ENCODE measurements around the gene TRPM1.

Gene TRPM1

GRCh38 chr15:31086344-31086743 lies 15.2 kb downstream of the TRPM1 start:
- no peak overlapping the region for H4K12ac ChIP-seq (ENCODE audit: low read depth, low read length)
- no peak overlapping the region for H3K27ac ChIP-seq (ENCODE audit: low read depth, low read length)
- H2BK5ac ChIP-seq (ENCODE audit: low read depth, low read length, poor library complexity) = no peak overlapping the region
- no peak overlapping the region for H3K4ac ChIP-seq (ENCODE audit: low read depth, low read length)
- no peak overlapping the region for H3K4me3 ChIP-seq (ENCODE audit: low read depth, low read length)
- H2BK12ac ChIP-seq (ENCODE audit: low read length) = no peak overlapping the region
- H3K27me3 ChIP-seq (ENCODE audit: insufficient read depth, low read length) = no peaks in the 10 kb centered on the region
- no peak overlapping the region for H4K8ac ChIP-seq (ENCODE audit: low read depth, low read length)
- no peaks in the 10 kb centered on the region for H3K79me1 ChIP-seq (ENCODE audit: low read length)
- no peak overlapping the region for H2AK5ac ChIP-seq (ENCODE audit: low read length)
- no CpG with 5 or more reads among the region's 4 CpGs for whole genome bisulfite sequencing (ENCODE audit: extremely low coverage, insufficient coverage, insufficient read length)
- H3K4me1 ChIP-seq (ENCODE audit: control insufficient read depth in 1 of 2, insufficient read depth in 2 of 2, low read length in 2 of 2) = no peaks in the 10 kb centered on the region
- peak overlapping the region; percentile 32 for H2AFZ ChIP-seq (ENCODE audit: insufficient read depth, low read length, poor library complexity)
- H3K9me3 ChIP-seq (ENCODE audit: insufficient read depth, low read depth, low read length) = no peaks in the 10 kb centered on the region
- no peak overlapping the region for H3K4me2 ChIP-seq (ENCODE audit: low read length)
- no peaks in the 10 kb centered on the region for H3K36me3 ChIP-seq (ENCODE audit: control insufficient read depth in 1 of 2, insufficient read depth in 2 of 2, low read length in 2 of 2)
- H4K91ac ChIP-seq (ENCODE audit: low read depth, low read length) = no peak overlapping the region
- no peak overlapping the region for H3K9ac ChIP-seq (ENCODE audit: low read length)
- no peak overlapping the region for H3K23ac ChIP-seq (ENCODE audit: low read length)
- H3K14ac ChIP-seq (ENCODE audit: low read length) = no peak overlapping the region
- no peaks in the 10 kb centered on the region for H3K79me2 ChIP-seq (ENCODE audit: control insufficient read depth, insufficient read depth, low read length, poor library complexity)
- no peak for DNase-seq
- H2BK120ac ChIP-seq (ENCODE audit: insufficient read depth, low read length, poor library complexity) = no peak overlapping the region
- no peak overlapping the region for H3K18ac ChIP-seq (ENCODE audit: low read length)

GRCh38 chr15:31085359-31085758 lies 16.2 kb downstream of the TRPM1 start:
- H4K12ac ChIP-seq (ENCODE audit: low read depth, low read length) = no peak overlapping the region
- H3K9ac ChIP-seq (ENCODE audit: low read length) = no peak overlapping the region
- no peaks in the 10 kb centered on the region for H3K9me3 ChIP-seq (ENCODE audit: insufficient read depth, low read depth, low read length)
- H2BK12ac ChIP-seq (ENCODE audit: low read length) = no peak overlapping the region
- no peaks in the 10 kb centered on the region for H3K79me1 ChIP-seq (ENCODE audit: low read length)
- H2AK5ac ChIP-seq (ENCODE audit: low read length) = no peak overlapping the region
- WGBS (ENCODE audit: extremely low coverage, insufficient coverage, insufficient read length) = no CpG with 5 or more reads among the region's 7 CpGs
- no peak overlapping the region for H4K8ac ChIP-seq (ENCODE audit: low read depth, low read length)
- H3K14ac ChIP-seq (ENCODE audit: low read length) = no peak overlapping the region
- H2BK120ac ChIP-seq (ENCODE audit: insufficient read depth, low read length, poor library complexity) = no peak overlapping the region
- H4K91ac ChIP-seq (ENCODE audit: low read depth, low read length) = no peak overlapping the region
- H3K79me2 ChIP-seq (ENCODE audit: control insufficient read depth, insufficient read depth, low read length, poor library complexity) = no peaks in the 10 kb centered on the region
- no peak overlapping the region for H3K18ac ChIP-seq (ENCODE audit: low read length)
- H3K4me2 ChIP-seq (ENCODE audit: low read length) = no peak overlapping the region
- H3K27me3 ChIP-seq (ENCODE audit: insufficient read depth, low read length) = no peaks in the 10 kb centered on the region
- H3K36me3 ChIP-seq (ENCODE audit: control insufficient read depth in 1 of 2, insufficient read depth in 2 of 2, low read length in 2 of 2) = no peaks in the 10 kb centered on the region
- no peak overlapping the region for H2AFZ ChIP-seq (ENCODE audit: insufficient read depth, low read length, poor library complexity)
- no peak overlapping the region for H3K27ac ChIP-seq (ENCODE audit: low read depth, low read length)
- no peak overlapping the region for H3K23ac ChIP-seq (ENCODE audit: low read length)
- no peak overlapping the region for H2BK5ac ChIP-seq (ENCODE audit: low read depth, low read length, poor library complexity)
- no peak overlapping the region for H3K4ac ChIP-seq (ENCODE audit: low read depth, low read length)
- no peak overlapping the region for H3K4me3 ChIP-seq (ENCODE audit: low read depth, low read length)
- H3K4me1 ChIP-seq (ENCODE audit: control insufficient read depth in 1 of 2, insufficient read depth in 2 of 2, low read length in 2 of 2) = peaks cover 3 to 4% of the 10 kb centered on the region in 2 experiments
- no peak for DNase-seq

- Histone ChIP-seq H2AFZ (ENCODE audit: insufficient read depth, low read length, poor library complexity) (no peak overlapping the region), H2BK5ac (ENCODE audit: low read depth, low read length, poor library complexity) (no peak overlapping the region), H4K12ac (ENCODE audit: low read depth, low read length) (no peak overlapping the region), H3K79me1 (ENCODE audit: low read length) (no peaks in the 10 kb centered on the region), H3K23ac (ENCODE audit: low read length) (no peak overlapping the region), H3K9me3 (ENCODE audit: insufficient read depth, low read depth, low read length) (no peaks in the 10 kb centered on the region), H3K27me3 (ENCODE audit: insufficient read depth, low read length) (no peaks in the 10 kb centered on the region), H2BK120ac (ENCODE audit: insufficient read depth, low read length, poor library complexity) (no peak overlapping the region), H3K4me2 (ENCODE audit: low read length) (no peak overlapping the region), H2AK5ac (ENCODE audit: low read length) (no peak overlapping the region), H3K4me1 (ENCODE audit: control insufficient read depth in 1 of 2, insufficient read depth in 2 of 2, low read length in 2 of 2) (peaks cover 9% of the 10 kb centered on the region in 2 experiments), H3K9ac (ENCODE audit: low read length) (no peak overlapping the region), H3K36me3 (ENCODE audit: control insufficient read depth in 1 of 2, insufficient read depth in 2 of 2, low read length in 2 of 2) (no peaks in the 10 kb centered on the region), H3K79me2 (ENCODE audit: control insufficient read depth, insufficient read depth, low read length, poor library complexity) (no peaks in the 10 kb centered on the region), H2BK12ac (ENCODE audit: low read length) (no peak overlapping the region), H3K4ac (ENCODE audit: low read depth, low read length) (no peak overlapping the region), H4K8ac (ENCODE audit: low read depth, low read length) (no peak overlapping the region), H3K4me3 (ENCODE audit: low read depth, low read length) (no peak overlapping the region), H3K18ac (ENCODE audit: low read length) (no peak overlapping the region), H3K27ac (ENCODE audit: low read depth, low read length) (no peak overlapping the region), H3K14ac (ENCODE audit: low read length) (no peak overlapping the region), H4K91ac (ENCODE audit: low read depth, low read length) (no peak overlapping the region)
- DNase-seq = no peak
- WGBS (ENCODE audit: extremely low coverage, insufficient coverage, insufficient read length) = no CpG with 5 or more reads among the region's 6 CpGs
Measured at GRCh38 chr15:31084176-31084575, 17.3 kb downstream of the TRPM1 start.

- Histone ChIP-seq H2BK12ac (ENCODE audit: low read length) (no peak overlapping the region), H3K9me3 (ENCODE audit: insufficient read depth, low read depth, low read length) (no peaks in the 10 kb centered on the region), H3K23ac (ENCODE audit: low read length) (no peak overlapping the region), H3K27me3 (ENCODE audit: insufficient read depth, low read length) (no peaks in the 10 kb centered on the region), H3K79me1 (ENCODE audit: low read length) (no peaks in the 10 kb centered on the region), H4K8ac (ENCODE audit: low read depth, low read length) (no peak overlapping the region), H2BK120ac (ENCODE audit: insufficient read depth, low read length, poor library complexity) (no peak overlapping the region), H3K4me1 (ENCODE audit: control insufficient read depth in 1 of 2, insufficient read depth in 2 of 2, low read length in 2 of 2) (peaks cover 9 to 10% of the 10 kb centered on the region in 2 experiments), H3K36me3 (ENCODE audit: control insufficient read depth in 1 of 2, insufficient read depth in 2 of 2, low read length in 2 of 2) (no peaks in the 10 kb centered on the region), H4K12ac (ENCODE audit: low read depth, low read length) (no peak overlapping the region), H3K4me2 (ENCODE audit: low read length) (no peak overlapping the region), H2AK5ac (ENCODE audit: low read length) (no peak overlapping the region), H3K4me3 (ENCODE audit: low read depth, low read length) (no peak overlapping the region), H4K91ac (ENCODE audit: low read depth, low read length) (no peak overlapping the region), H3K79me2 (ENCODE audit: control insufficient read depth, insufficient read depth, low read length, poor library complexity) (no peaks in the 10 kb centered on the region), H3K27ac (ENCODE audit: low read depth, low read length) (no peak overlapping the region), H3K14ac (ENCODE audit: low read length) (no peak overlapping the region), H3K4ac (ENCODE audit: low read depth, low read length) (no peak overlapping the region), H3K18ac (ENCODE audit: low read length) (no peak overlapping the region), H2AFZ (ENCODE audit: insufficient read depth, low read length, poor library complexity) (no peak overlapping the region), H3K9ac (ENCODE audit: low read length) (no peak overlapping the region), H2BK5ac (ENCODE audit: low read depth, low read length, poor library complexity) (no peak overlapping the region)
- DNase-seq = no peak
- WGBS (ENCODE audit: extremely low coverage, insufficient coverage, insufficient read length) = no CpG with 5 or more reads among the region's 6 CpGs
Measured at GRCh38 chr15:31083370-31083780, 18.1 kb downstream of the TRPM1 start.
